ENCODE measurements around the gene DPP4. TPM values are rescaled to one million over a fixed set of nuclear protein-coding genes. Genes with fewer than 3 reads are reported as not detected.

DPP4 gene
- total RNA-seq, 2 donors from 2014 or later, result 36.8 to 76.0 TPM

GRCh38 chr2:162113776-162114168 lies 39.8 kb upstream of the DPP4 start:
- H3K9me3 ChIP-seq, result no peaks in the 10 kb centered on the region
- TF ChIP-seq POLR2AphosphoS5 (IDR thresholded peaks at IDR 0.05) (no peak), POLR2A (IDR thresholded peaks at IDR 0.05) (no peak)
- TF ChIP-seq, protein P1, sequence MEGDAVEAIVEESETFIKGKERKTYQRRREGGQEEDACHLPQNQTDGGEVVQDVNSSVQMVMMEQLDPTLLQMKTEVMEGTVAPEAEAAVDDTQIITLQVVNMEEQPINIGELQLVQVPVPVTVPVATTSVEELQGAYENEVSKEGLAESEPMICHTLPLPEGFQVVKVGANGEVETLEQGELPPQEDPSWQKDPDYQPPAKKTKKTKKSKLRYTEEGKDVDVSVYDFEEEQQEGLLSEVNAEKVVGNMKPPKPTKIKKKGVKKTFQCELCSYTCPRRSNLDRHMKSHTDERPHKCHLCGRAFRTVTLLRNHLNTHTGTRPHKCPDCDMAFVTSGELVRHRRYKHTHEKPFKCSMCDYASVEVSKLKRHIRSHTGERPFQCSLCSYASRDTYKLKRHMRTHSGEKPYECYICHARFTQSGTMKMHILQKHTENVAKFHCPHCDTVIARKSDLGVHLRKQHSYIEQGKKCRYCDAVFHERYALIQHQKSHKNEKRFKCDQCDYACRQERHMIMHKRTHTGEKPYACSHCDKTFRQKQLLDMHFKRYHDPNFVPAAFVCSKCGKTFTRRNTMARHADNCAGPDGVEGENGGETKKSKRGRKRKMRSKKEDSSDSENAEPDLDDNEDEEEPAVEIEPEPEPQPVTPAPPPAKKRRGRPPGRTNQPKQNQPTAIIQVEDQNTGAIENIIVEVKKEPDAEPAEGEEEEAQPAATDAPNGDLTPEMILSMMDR (IDR thresholded peaks at IDR 0.05), result no peak
- H3K4me3 ChIP-seq, result no peak overlapping the region
- no peaks in the 10 kb centered on the region for H3K36me3 ChIP-seq
- no peak for DNase-seq (ENCODE audit: low spot score)
- intact Hi-C loops (cut with DNase I), result no loop called here
- WGBS, result 90% methylated on average over 1 of the region's 1 CpG
- no peaks in the 10 kb centered on the region for H3K27me3 ChIP-seq (replicated peaks; ENCODE audit: insufficient read depth)
- H3K4me1 ChIP-seq (replicated peaks), result no peaks in the 10 kb centered on the region
- no peak overlapping the region for H3K27ac ChIP-seq

DNA sequence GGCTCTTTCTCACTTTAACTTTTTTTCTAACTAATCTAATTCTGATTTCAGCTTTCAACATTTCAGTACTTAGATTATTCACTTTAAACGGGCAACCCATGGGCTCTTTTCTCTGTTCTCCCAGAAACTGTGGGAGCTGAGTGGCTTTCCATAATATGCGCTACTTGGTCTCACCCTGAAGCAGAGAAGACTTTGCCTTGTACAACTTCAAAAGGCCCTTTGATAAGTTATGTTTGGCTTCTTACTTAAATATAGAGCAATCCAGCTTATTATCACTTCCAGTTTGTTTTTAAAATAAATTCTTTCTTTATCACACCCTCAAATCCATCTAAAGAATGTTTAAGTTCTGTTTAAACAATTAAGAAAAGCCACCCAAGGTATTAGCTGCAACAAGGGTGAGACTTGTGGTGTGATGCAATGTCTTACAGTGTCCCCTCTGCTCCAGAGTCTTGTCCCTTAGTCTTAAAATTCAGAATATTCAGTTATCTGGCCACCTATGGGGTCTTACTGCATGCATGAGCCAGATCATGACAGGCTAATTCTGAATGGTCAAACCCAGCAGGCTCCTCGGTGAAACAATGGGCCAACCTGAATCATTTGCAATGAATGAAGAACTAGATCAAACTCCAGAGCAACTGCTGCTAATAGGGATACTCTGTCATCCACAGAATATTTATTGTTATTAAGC lies 39.2 kb upstream of the DPP4 start:
- Histone ChIP-seq H3K4me1 (replicated peaks) (no peaks in the 10 kb centered on the region), H3K9me3 (no peaks in the 10 kb centered on the region), H3K27ac (no peak overlapping the region), H3K4me3 (no peak overlapping the region), H3K27me3 (replicated peaks; ENCODE audit: insufficient read depth) (no peaks in the 10 kb centered on the region), H3K36me3 (no peaks in the 10 kb centered on the region)
- intact Hi-C loops (cut with DNase I), result no loop called here
- WGBS, result 76% methylated on average over 3 of the region's 3 CpGs
- no peak for TF ChIP-seq POLR2A (IDR thresholded peaks at IDR 0.05)
- TF ChIP-seq POLR2AphosphoS5 (IDR thresholded peaks at IDR 0.05), result no peak
- TF ChIP-seq, protein P1 (IDR thresholded peaks at IDR 0.05), result no peak
- DNase-seq (ENCODE audit: low spot score), result no peak

- 81% methylated on average over 5 of the region's 5 CpGs for WGBS
- Histone ChIP-seq H3K4me1 (replicated peaks) (no peaks in the 10 kb centered on the region), H3K36me3 (no peaks in the 10 kb centered on the region), H3K4me3 (no peak overlapping the region), H3K27me3 (replicated peaks; ENCODE audit: insufficient read depth) (no peaks in the 10 kb centered on the region), H3K9me3 (no peaks in the 10 kb centered on the region), H3K27ac (no peak overlapping the region)
- intact Hi-C loops (cut with DNase I), result no loop called here
- no peak for TF ChIP-seq POLR2A (IDR thresholded peaks at IDR 0.05)
- TF ChIP-seq, protein P1 (IDR thresholded peaks at IDR 0.05), result no peak
- TF ChIP-seq POLR2AphosphoS5 (IDR thresholded peaks at IDR 0.05), result no peak
- DNase-seq (ENCODE audit: low spot score), result no peak
Measured at GRCh38 chr2:162111958-162112850, 38.2 kb upstream of the DPP4 start.

DNA sequence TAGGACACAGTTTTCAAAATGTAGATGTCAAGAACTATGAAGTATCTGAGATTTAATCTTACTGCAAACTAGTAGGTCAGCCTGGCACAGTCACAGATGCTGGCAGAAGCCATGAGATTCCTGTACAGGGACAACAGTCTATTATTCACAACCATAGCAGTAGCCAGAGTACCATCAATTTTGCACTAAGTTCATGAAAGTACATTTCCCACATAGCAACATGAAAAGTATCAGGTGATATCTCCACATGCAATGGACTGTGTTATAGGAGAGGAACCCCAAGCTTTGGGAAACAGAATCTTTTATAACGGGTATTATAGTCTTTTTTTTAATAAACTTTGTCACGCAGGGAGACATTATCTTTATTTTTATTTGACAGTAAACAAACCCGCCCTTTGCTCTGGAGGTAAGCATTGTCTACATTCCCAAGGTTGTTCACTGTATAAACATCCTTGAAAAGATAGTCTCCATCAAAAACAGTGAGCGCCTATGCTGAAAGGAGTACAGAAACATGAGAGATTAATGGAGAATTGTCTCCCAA lies 33.4 kb upstream of the DPP4 start:
- DNase-seq (ENCODE audit: low spot score), result no peak
- no peaks in the 10 kb centered on the region for H3K27me3 ChIP-seq (replicated peaks; ENCODE audit: insufficient read depth)
- WGBS, result 50% methylated on average over 4 of the region's 4 CpGs
- no peak overlapping the region for H3K27ac ChIP-seq
- H3K9me3 ChIP-seq, result no peaks in the 10 kb centered on the region
- H3K4me3 ChIP-seq, result no peak overlapping the region
- TF ChIP-seq POLR2AphosphoS5 (IDR thresholded peaks at IDR 0.05) (peak; percentile 4), POLR2A (IDR thresholded peaks at IDR 0.05) (no peak)
- no peaks in the 10 kb centered on the region for H3K4me1 ChIP-seq (replicated peaks)
- intact Hi-C loops (cut with DNase I), result no loop called here
- no peaks in the 10 kb centered on the region for H3K36me3 ChIP-seq

- H3K27ac ChIP-seq, result no peak overlapping the region
- H3K4me3 ChIP-seq, result no peak overlapping the region
- WGBS, result 86% methylated on average over 1 of the region's 1 CpG
- no peaks in the 10 kb centered on the region for H3K27me3 ChIP-seq (replicated peaks; ENCODE audit: insufficient read depth)
- intact Hi-C loops (cut with DNase I), result no loop called here
- no peaks in the 10 kb centered on the region for H3K36me3 ChIP-seq
- no peaks in the 10 kb centered on the region for H3K4me1 ChIP-seq (replicated peaks)
- H3K9me3 ChIP-seq, result no peaks in the 10 kb centered on the region
- DNase-seq (ENCODE audit: low spot score), result no peak
- TF ChIP-seq, protein P1 (IDR thresholded peaks at IDR 0.05), result no peak
- TF ChIP-seq POLR2A (IDR thresholded peaks at IDR 0.05) (no peak), POLR2AphosphoS5 (IDR thresholded peaks at IDR 0.05) (no peak)
Measured at GRCh38 chr2:162106746-162107145, 32.7 kb upstream of the DPP4 start.

Measured in prostate gland (tissue), 2 donors.